Measurements from ENCODE around the gene PDX1.

DNA sequence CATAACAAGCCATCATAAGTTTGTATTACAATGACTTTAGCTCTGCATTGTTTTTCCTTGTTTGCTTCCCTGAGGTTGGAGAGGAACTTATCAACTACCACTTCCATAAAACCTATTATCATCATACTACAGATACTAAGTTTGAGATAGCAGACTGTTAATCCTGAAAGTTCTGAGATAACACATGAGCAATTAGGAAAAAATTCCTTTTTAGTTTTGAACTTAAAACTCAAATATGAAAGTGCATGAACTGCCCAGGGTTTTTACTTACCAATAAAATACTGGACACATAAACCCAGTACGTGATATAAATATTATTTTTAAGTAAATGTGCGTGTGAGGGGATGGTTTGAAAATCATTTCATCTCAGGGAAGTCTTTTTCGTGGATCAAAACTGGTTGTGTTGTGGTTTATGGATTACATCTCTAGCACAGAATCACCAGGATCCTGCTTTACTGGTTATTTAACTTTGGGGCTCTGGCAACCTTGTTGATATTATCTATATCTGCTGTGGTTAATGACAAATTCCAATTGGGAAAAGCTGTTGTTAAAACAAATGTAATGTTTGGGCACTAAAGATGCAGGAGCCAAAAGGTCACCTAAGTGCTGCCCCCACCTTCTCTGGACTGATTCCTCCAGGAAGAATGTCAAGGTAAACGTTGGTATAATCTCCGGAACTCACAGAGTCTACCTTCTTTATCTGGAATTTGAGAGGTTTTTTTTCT, 36.9 kb downstream of the PDX1 start:
- TF ChIP-seq, protein P1, sequence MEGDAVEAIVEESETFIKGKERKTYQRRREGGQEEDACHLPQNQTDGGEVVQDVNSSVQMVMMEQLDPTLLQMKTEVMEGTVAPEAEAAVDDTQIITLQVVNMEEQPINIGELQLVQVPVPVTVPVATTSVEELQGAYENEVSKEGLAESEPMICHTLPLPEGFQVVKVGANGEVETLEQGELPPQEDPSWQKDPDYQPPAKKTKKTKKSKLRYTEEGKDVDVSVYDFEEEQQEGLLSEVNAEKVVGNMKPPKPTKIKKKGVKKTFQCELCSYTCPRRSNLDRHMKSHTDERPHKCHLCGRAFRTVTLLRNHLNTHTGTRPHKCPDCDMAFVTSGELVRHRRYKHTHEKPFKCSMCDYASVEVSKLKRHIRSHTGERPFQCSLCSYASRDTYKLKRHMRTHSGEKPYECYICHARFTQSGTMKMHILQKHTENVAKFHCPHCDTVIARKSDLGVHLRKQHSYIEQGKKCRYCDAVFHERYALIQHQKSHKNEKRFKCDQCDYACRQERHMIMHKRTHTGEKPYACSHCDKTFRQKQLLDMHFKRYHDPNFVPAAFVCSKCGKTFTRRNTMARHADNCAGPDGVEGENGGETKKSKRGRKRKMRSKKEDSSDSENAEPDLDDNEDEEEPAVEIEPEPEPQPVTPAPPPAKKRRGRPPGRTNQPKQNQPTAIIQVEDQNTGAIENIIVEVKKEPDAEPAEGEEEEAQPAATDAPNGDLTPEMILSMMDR (IDR thresholded peaks at IDR 0.05), result no peak
- no peak for TF ChIP-seq HMGA2 (CRISPR knock-in tag; IDR thresholded peaks at IDR 0.05)
- TF ChIP-seq NFYB (CRISPR knock-in tag; conservative IDR thresholded peaks at IDR 0.05; ENCODE audit: low read depth), result no peak

Measured in WTC11 (cell line).